Cerebellar nuclear complex (tissue), 1 donor: ENCODE data around the gene NIN.

Source experiments
- DNase-seq, 2 experiments: peaks; one replicate each; lab custom pipeline; 2025; lab: John Stamatoyannopoulos, UW

Gene NIN, protein sequence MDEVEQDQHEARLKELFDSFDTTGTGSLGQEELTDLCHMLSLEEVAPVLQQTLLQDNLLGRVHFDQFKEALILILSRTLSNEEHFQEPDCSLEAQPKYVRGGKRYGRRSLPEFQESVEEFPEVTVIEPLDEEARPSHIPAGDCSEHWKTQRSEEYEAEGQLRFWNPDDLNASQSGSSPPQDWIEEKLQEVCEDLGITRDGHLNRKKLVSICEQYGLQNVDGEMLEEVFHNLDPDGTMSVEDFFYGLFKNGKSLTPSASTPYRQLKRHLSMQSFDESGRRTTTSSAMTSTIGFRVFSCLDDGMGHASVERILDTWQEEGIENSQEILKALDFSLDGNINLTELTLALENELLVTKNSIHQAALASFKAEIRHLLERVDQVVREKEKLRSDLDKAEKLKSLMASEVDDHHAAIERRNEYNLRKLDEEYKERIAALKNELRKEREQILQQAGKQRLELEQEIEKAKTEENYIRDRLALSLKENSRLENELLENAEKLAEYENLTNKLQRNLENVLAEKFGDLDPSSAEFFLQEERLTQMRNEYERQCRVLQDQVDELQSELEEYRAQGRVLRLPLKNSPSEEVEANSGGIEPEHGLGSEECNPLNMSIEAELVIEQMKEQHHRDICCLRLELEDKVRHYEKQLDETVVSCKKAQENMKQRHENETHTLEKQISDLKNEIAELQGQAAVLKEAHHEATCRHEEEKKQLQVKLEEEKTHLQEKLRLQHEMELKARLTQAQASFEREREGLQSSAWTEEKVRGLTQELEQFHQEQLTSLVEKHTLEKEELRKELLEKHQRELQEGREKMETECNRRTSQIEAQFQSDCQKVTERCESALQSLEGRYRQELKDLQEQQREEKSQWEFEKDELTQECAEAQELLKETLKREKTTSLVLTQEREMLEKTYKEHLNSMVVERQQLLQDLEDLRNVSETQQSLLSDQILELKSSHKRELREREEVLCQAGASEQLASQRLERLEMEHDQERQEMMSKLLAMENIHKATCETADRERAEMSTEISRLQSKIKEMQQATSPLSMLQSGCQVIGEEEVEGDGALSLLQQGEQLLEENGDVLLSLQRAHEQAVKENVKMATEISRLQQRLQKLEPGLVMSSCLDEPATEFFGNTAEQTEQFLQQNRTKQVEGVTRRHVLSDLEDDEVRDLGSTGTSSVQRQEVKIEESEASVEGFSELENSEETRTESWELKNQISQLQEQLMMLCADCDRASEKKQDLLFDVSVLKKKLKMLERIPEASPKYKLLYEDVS (N-terminal part only)

DNA sequence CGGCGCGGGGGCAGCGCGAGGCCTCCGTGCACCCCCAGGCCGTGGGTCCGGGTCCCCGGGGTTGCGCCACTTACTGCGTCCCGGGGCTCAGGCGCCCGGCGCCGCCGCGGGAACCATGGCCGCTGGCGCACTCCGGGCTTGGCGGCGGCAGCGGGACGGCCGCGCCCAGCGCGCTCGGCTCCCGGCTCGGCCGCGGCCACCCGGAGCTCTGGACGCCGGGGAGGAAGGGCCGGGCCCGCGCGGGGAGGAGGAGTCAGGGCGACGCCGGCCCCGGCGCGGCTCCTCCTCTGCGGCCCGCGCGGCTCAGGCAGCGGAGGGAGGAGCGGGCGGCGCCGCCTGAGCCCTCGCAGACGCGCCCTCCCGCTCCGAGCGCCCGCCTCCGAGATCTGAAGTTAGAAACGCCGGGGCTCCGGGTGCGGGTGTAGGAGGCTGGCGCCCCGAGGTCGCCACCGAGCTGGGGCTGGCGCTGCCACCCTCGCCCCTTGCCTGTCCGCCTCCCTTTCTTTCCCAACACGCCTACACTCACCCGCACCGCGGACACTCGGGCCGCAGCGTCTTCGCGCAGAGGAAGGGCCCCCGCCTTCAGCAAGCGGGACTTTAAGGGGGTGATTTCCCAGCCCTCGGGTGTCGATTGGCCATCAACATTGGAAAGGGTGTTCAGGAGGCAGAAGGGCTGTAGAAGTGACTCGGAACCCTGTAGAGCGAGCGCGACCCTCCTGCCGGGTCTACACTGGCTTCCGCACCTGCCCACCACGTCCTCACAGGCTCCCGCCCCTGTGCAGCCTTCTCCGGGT lies at the start of gene NIN:
TSS of gene NIN (minus strand) at position 231 of the 794 bp plus-strand sequence. CDS start 9,106 bp downstream, outside the sequence.
- no peak for DNase-seq

DNA sequence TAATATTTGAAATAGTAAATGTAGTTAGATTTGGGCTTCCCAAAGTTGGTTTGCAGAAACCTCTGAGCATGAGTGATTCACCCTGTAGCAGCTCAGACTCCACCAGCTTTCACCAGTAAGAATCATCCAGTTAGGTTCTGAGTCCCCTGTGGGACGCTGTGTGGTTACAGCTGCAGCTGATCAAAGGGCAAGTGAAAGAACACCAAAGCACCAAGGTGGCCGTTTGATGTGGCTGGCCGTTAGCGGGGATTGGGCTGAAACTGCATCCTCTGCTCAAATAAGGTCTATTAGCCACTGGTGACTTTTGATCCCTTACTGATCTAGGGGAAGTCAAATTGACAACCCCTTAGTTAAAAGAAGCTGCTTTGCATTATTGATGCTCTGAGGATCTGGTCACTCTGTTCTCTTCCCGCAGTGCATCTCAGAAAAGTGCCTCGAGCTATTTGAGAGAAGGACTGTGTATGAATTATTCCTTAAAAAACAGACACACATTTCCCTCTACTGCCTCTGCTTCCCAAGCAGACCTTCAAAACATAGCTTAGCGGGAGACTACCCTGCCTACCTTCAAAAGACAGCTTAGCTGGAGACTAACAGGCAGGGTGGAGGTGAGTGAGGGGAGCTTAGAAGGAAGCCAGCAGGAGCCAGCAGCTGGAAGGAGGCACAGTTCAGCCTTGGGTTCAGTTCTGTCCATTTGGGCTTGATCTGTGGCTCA lies 44.6 kb upstream of the NIN start:
- no peak for DNase-seq

DNA sequence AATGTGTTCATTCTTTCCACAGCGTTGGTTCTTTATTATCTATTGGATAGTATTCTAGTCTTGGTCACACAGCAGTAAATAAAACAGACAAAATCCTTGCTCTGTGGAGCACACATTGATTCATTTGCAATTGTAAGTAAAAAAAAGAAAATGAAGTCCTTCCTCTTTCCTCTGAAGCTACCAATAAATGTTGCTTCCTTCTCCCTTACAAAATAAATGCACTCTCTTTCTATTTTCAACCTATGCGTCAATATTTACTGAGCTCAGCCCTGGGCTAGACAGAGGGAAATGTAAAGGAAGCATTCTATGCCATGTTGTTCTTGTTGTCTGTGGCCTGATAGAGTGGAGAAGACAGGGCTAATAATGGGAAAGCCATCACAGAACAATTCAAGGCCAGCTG lies 43.8 kb upstream of the NIN start:
- DNase-seq: no peak

DNA sequence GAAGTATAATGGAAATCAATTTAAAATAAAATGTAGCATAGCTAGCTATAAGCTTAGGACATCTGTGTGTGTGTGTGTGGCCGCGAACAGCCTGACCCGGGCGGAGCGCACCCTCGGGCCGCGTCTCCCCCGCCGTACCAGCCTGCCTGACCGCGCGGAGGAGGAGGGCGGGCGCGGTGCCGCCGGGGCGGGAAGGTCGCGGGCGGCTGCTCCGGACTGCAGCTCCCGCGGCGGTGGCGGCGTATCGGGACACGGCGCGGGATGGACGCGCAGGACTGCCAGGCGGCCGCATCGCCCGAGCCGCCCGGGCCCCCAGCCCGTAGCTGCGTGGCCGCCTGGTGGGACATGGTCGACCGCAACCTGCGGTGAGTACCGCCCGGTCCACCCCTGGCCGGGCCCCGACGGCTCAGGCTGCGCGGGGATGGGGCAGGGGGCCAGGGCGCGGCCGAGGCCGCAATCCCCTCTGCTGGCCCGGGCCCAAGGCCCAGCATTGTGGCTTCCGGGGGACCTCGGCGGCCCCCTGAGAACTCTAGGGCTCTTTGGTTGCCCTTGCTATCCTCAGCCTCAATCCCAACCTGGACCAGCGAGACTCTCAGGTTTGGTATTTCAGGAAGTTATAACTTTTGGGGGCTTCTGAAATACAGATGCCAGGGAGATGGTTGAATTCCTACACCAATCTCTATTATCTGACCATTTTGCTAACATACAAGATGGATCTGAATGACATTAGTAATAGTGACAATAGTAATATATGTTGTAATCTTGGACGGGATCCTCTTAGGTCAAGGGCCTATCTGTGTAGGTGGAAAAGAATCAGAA lies 41.2 kb upstream of the NIN start, which contains the start of gene ABHD12B:
TSS of gene ABHD12B (plus strand) at position 140 of the 819 bp plus-strand sequence. CDS start at position 262, 122 bp downstream.
- DNase-seq: no peak

DNA sequence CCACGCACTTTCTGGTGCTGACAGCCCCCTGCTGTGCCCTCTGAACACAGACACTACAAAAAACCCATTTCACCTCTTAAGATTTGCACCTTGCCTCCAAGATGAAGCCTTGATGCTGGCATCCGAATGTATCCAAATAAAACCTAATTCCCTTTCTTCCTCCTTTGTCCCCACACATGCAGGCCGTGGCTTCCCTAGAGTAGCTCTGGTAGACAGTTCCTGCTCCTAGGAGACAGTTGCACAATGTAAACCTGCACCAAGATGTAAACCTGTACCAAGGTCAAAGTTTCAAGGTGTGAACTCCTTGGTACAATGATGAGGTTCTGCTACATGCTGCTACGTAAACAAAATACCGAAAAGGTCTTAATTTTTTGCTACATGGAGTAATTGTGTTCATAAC lies 40.3 kb upstream of the NIN start:
- DNase-seq: no peak

DNA sequence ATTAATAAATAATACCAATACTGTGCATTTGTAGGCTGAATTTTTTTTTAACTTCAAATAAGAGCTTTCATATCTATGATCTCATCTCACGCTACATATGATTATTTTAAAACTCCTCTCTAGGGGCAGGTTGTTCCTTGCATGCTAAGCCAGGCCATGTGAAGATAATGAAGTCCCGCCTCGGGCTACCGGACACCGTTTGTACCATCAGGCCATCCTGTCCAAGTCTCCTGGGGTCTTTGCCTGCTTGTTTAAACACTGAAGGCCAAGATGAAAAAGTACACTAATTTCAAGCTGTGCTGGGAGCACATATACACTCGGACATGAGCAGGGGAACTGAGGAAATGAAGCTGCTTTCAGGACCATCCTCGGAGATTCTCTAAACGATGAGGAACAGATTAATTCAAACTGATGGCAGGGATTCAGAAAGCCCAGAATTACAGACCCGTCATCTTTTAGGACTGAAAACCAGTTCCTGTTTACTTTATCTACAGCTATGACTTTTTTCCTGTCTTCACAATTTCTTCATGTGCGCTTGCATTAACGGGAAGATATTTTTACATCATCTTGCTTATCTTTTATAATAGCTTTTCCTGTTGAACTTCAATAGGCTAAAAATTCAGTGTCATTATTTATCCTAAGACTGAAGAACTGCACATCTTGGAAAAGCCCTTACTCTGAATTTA lies 34.6 kb upstream of the NIN start:
- DNase-seq: no peak

DNA sequence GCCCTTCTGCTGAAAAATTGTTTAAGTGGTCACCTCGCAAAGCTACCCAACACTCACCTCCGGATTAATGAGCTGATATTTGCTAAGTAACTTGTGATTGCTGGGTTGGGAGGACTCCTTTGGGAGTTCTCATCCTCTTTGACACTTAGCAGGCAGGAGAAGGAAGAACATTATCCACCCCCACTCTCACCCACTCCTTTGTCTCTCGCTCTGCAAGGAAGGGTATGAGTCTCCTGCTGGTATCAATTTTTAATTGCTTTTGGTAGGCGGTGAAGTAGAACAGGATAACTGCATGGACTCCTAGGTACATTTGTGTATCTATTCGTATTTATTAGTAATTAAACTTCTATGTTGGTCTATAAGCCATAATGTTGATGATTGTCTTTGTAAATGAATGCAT lies 34.0 kb upstream of the NIN start:
- DNase-seq: no peak

DNA sequence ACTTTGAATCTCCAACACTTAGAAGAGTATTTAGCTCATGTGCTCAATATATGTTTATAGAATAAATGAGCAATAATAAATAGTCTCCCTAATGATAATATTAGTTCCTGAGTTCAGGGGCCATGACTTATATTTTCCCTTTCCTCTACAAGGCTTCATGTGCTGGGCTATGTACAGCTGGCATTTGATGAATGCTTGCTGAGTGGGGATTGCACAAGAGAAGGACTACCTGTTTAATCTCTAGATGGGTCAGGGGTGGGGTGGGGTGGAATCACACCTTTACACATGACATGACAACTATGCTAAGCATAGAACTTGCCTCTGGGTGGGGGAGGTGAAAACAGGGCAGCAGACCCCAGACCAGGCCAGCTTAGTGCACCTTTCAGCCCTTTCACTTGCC lies 33.3 kb upstream of the NIN start:
- DNase-seq: no peak

DNA sequence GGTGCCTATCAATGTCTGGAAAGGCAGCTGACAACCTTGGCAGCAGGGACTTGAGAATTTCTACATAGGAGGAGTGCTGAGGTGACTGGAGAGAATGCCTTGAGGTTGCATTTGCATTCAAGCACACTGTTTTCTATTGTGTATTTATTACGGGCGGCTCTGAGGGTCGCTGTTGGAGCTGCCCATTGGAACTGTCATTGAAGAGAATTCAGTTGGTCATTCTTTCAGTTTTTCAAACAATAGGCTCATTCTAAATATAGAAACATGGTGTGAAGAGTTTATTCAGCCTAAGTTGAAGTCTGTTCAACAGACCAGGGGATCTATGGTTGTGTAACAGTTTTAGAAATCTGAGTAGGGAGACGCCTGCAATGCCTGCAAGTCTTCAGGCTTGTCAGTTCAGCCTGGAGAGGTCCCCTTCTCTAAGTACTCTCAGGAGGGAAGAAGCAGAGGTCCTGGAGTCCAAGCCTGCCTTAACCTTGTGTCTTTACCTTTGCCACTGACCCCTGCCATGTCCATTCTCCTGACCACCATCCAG lies 31.1 kb upstream of the NIN start:
- no peak for DNase-seq

DNA sequence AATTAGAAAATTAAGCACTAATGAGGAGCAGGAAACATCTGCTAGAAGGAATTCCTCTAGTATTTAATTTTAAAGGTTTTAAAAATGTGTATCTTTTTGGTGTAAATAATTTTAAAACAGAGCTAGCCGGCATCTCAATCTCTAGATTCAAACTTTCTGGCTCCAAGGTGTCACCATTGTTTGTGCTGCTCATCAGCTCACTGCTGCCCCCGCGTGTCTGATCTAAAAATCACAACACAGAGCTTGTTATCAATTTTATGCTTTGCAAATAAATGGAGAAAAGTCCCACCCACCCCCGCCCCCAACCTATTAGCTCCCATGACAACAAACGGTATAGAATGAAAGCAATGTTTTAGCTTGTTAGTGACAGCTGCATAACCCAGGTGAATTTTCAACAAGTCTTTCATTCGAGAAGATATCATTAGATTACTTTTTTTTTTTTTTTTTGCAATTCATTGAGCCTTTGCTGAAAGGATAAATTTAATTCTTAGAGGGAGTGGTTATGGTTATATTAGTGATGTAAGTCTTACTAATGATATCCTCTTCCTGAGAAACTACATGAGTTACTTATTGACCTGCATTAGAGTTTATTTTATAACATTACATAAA lies 29.6 kb upstream of the NIN start:
- DNase-seq: peak in 1 of 2 experiments; percentile 15

DNA sequence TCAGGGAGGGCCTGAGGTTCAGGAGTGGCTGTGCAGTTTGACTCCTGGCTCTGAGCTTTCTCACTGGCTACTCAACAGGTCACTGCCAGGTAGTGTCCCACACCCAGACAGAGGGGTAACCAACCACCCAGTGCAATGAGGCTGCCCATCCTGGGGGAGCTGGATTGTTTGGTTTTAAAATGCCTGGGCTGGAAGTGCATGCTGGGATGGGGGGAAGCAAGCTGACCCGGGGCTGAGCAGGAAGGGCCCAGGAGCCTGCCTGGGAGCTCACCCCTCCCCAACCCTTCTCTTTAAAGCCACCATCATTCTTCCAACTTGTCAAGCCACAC lies 28.3 kb upstream of the NIN start:
- DNase-seq: no peak

DNA sequence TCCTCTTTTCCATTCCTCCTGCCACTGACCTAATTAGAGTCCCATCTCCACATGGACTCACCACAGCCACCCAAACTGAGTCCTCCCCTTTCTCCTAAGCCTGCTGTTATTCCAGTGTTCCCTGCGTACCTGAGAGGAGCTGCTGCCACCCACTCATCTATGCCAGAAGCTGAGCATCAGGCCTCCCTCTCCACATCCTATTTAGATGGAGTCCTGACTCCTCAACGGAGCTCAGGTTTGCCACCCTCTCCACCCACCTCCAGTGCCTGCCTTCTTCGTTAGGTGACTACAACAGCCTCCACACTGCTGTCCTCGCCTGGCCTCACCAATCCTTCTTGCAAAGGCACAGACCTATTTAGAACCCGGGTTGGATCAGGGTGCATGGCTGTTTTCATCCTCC lies 25.7 kb upstream of the NIN start:
- no peak for DNase-seq

DNA sequence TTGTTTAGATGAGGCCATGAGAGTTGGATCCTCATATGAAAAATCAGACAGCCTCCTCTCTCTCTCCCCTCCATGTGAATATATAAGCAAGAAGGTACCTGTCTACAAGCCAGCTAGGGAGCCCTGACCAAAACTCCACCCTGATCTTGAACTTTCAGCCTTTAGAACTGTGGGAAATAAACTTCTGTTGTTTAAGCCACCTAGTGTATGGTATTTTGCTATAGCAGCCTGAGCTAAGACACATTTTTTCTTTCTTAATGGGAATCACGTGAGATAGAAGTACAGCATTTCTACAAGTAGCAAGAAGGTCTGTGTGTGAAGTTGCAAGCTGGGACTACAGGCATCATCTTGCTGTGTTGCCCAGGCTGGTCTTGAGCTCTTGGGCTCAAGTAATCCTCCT lies 24.6 kb upstream of the NIN start:
- no peak for DNase-seq

DNA sequence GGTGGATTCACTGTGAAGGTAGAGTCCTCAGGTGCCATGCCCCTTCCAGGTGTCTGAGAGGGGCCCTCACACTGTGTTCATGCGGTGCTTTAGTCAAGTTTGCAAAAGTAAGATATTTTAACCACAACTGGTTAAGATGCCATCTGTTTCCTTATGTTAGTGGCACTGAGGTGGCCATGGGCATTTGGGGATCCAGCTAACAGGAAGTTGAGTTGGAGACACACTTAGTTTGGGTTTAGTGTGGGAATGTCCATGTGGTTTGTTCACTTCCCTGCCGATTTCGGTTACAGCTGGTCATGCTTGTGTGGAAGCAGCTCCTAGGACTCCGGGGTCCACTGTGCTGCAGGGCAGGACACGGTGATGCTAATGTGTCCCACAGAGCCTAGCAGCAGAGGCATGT lies 23.6 kb upstream of the NIN start:
- DNase-seq: no peak

DNA sequence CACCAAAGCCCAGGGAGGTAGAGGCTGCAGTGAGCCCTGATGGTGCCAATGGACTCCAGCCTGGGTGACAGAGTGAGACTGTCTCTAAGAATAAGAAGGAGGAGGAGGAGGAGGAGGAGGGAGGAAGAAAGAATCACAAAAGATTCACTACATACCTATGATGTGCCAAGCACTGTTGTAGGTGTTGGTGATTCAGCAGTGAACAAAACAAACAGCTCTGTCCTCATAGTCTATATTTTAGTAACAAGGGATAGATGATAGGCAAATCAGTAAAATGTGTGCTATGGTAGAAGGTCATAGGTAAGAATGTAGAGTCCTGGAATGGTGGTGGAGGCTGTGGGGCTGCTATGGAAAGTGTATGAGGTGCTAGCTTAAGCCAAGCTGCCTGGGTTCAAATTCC lies 22.9 kb upstream of the NIN start:
- no peak for DNase-seq

DNA sequence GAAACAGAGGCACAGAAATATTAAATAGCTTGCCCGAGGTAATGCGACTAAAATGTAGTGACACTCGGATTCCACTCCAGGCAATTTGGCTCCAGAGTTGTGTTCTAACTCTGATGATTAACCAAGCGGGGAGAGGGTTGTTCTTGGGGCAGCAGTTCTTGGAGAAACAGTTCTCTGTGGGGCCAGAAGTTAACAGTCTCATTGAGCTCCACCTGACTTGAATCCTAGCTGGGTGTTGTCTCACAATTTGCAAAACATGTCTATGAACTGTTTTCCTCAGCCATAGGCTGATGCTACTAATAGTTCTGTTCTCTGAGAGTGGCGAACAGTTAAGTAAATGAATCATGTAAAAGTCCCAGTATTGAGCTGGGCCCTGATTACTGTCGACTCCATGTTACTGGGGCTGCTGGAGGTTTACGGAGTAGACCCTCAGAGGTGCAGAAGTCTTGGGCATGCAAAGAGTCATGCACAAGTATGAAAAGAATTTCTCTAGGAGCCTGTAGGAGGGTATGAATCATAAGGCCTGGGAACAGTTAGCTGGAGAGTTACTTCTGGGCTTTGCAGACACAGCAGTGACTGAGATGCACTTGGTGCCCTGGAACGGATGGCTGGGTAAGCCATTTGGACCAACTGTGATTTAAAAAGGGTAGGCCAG lies 15.4 kb upstream of the NIN start:
- no peak for DNase-seq

DNA sequence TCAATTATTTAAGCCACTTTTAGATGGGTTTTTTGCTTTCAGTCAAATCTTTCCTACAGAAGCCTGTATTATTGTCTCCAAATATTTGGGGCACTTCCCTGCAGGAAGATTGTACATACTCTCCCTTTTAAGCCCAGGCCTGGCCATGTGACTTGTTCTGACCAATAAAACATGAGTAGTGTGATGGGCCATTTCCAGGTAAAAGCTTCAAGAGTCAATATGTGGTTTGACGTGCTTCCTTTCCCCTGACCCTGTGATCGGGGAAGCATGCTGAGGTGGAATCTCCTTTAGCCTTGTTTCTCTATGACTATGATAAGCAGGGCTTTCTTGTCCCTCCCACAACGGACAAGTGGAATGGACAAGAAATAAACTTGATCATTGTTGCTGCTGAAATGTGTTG lies 14.2 kb upstream of the NIN start:
- no peak for DNase-seq

DNA sequence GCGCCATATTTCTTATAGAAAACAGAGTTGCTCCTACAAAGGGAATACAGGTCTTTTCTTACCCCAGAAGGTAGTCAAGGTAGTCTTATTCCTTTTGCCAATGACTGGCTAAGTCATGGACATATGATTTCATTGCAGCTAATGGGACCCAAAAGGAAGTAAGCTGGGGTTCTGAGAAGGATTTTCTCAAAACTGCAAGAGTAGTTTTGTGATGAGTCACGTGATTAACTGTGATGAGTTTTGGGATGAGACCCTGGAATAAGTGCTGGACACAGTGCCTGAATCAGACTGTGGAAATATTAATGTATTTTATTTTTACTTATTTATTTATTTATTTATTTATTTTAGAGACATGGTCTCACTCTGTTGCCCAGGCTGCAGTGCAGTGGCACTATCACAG lies 13.4 kb upstream of the NIN start:
- DNase-seq: no peak
